VCaP (cell line): ENCODE measurements around the gene IDE.

Source experiments
- H3K27ac ChIP-seq: fragments of 450-650 bp; 2 replicates; pipeline ENCODE4 v1.5.1; 2017
- CTCF ChIP-seq: fragments of 450-650 bp; conservative IDR thresholded peaks from 2 replicates; pipeline ENCODE4 v1.5.1; 2017; ENCODE audit warnings: mild to moderate bottlenecking, moderate library complexity

Gene IDE

GRCh38 chr10:92413519-92413918, 160.4 kb downstream of the IDE start:
- TF ChIP-seq CTCF = no peak
- peak overlapping the region; percentile 11; the same call in 1 of the 2 replicates for H3K27ac ChIP-seq

GRCh38 chr10:92413011-92413410, 160.9 kb downstream of the IDE start:
- TF ChIP-seq CTCF = no peak
- peak overlapping the region; percentile 11; the same call in 1 of the 2 replicates for H3K27ac ChIP-seq

GRCh38 chr10:92411406-92411805, 162.5 kb downstream of the IDE start:
- H3K27ac ChIP-seq = no peak overlapping the region
- no peak for TF ChIP-seq CTCF

GRCh38 chr10:92410501-92410900, 163.4 kb downstream of the IDE start:
- no peak for TF ChIP-seq CTCF
- H3K27ac ChIP-seq = no peak overlapping the region

GRCh38 chr10:92408017-92408361, 165.9 kb downstream of the IDE start:
- TF ChIP-seq CTCF = no peak
- H3K27ac ChIP-seq = no peak overlapping the region

GRCh38 chr10:92407305-92408016, 166.4 kb downstream of the IDE start:
- H3K27ac ChIP-seq = no peak overlapping the region
- no peak for TF ChIP-seq CTCF

GRCh38 chr10:92405419-92405924, 168.4 kb downstream of the IDE start:
- H3K27ac ChIP-seq = no peak overlapping the region
- TF ChIP-seq CTCF = no peak
